GM18873 (cell line): ENCODE measurements around the gene SLC44A3.
"Not testable (repeated sequence)": the region's sequence is repeated elsewhere in the genome, so short reads cannot be mapped to it uniquely, and the experiment has no call there.

ENCODE experiments used
- ATAC-seq: cut with Tn5 transposase; IDR thresholded peaks from one replicate; pipeline ENCODE4 v1.9.1; 2021; ENCODE audit warnings: mild to moderate bottlenecking, moderate library complexity, moderate number of reproducible peaks; ENCODE audit not compliant: unreplicated experiment, low FRiP score

The SLC44A3 gene

DNA sequence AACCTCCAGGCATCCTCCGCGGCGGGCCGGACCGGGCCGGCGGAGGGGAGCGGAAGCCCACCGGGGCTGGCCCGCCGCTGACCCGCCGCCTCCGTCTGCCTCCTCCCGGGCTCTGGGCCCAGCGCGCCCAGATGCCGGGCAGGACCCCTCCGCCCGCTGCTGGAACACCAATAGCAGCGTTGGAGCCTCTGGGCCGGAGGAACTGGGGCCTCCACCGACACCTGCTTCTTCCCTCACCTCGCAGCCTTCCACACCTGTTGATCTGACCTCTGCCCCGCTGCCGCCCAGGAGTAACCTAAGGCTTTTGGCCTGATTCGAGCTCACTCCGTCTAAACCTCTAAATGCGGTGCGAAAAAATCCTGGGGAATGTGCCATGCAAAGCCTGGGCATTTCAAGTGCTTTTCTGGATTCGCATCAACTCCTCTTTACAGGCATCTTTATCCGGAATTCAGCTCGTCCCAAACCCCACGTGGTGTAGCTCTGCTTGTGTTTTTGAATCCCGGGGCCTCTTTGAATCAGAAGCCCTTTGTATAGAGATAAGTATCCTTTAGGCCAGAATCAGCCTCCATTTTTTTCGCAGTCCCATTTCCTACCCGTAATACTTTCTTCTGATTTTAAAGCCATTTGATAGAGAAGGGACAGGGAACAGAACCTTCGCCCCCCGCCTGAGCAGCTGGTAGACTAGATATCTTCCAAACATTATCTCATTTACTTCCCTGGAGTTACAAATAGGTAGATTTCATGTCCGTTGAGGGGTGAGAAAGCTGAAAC is 107.4 kb downstream of the SLC44A3 start:
- ATAC-seq, result peak; percentile 3

DNA sequence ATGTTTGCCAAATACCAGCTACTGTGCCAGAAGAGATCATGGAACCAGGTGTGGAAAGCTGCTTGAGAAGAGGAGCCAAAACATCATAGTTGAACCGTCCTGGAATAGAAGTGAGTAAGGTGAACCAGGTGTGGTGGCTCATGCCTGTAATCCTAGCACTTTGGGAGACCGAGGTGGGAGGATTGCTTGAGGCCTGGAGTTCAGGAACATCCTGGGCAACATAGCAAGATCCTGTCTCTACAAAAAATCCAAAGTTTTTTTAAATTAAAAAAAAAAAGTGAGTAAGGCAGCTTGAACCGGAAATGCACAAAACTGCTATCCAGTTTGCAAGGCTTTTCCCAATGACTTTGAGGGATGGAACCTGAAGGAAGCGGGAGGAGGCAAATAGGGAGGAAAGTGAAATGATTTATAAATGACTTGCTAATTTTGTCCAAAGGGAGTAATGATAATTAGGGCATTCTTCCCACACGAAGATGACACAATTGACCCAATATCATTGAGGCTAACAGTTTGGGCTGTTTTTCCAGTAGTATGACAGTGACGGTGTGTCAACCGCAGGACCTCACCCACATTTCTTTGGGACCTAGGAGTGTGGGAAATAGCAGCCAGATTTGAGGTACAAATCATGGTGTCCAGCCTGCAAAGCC is 108.3 kb downstream of the SLC44A3 start:
- ATAC-seq, result no peak

DNA sequence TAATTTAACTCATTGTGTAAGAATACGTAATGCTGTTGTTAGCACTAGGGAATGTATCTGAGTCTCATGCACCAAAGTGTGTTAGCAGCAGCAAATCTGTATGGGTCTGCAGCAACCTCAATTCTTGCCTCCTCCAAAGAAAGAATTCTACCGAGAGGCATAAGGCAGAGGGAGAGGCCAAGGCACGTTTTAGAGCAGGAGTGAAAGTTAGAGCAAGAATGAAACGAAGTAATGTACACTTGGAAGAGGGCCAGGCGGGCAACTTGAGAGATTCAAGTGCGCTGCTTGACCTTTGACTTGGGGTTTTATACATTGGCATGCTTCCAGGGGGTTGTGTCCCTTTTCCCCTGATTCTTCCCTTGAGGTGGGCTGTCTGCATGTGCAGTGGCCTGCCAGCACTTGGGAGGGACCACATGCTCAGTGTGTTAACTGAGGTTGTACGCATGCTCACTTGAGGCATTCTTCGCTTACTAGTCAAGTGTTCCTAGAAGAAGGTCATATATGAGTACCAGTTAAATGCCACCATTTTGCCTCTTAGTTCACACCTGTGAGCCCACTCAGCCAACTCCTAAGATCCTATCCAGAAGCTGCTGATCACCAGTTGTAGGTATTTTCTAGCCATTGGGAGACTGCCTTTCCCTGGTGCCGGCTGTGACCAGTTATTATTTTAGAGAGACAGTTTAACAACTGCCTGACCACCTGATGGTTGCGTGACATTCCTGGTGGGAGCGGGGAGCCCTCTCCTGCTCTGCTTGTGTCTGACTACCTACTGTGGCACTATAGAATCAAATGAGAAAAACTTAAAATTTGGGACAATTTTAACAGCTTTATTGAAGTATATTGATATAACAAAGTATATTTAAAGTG is 109.4 kb downstream of the SLC44A3 start:
- no peak for ATAC-seq

DNA sequence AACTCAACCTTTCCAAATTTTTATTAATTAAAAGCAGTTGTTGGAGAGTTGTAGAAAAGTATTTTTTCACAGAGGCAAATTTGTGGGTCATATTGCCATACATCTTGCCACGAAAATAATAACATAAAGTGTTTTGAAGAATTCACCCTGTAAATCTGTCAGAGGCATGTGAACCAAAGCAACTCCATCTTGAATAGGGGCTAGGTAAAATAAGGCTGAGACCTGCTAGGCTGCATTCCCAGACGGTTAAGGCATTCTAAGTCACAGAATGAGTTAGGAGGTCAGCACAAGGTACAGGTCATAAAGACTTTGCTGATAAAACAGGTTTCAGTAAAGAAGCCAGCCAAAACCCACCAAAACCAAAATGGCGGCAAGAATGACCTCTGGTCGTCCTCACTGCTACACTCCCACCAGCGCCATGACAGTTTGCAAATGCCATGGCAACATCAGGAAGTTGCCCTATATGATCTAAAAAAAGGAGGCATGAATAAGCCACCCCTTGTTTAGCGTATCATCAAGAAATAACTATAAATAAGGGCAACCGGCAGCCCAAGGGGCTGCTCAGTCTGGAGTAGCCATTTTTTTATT is 111.2 kb downstream of the SLC44A3 start:
- ATAC-seq, result no peak

DNA sequence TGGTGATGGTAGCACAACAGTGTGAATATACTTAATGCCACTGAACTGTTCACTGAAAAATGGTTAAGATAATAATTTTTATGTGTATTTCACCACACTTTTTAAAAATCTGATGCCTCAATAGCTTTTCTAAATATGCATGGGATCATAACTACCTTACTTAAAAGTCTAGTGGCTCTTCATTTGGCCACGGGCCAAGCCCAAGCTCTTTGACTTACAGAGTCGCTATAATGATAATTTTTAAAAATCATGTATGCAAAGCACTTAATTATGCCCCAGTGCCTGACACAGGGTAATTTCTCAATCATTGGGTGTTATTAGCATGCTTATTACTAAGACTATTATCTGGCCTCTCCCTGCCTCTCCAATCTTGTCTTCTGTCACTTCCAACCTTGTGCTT is 114.4 kb downstream of the SLC44A3 start:
- ATAC-seq, result no peak

DNA sequence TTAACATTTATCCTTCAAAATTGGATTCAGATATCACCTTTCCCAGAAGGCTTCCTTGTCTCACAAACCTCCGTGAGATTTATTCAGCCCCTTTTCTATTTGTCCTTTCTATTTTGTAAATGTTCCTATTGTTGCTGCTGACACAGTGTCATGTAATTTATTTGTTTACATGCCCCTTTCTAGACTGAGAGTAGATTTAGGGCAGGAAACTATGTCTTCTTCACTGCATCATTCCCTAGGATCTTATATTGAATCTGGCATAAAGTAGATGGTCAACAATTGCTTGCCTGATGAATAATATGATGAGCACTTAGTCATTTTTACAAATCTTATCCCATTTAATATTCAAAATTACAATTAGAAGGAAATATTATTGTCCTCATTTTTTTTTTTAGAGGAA is 114.9 kb downstream of the SLC44A3 start:
- ATAC-seq, result no peak

DNA sequence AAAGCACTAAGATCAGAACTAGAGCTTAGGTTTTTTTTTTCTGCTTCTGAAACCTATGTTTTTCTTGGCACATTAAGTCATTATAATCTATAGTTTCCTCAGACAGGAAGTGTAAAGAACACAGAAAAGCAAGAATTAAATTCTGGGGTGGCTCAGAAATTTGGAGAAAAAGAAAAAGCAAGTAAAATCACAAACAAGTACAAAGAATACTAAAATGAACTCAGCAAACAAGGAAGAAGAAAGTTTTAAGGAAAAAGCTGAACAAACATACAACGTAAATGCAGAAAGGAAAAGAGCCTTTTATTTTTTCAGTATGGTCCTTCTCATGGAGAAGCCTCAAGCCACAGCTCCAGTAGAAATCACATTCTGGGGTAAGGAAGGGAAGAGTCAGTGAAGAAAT is 115.3 kb downstream of the SLC44A3 start:
- no peak for ATAC-seq

DNA sequence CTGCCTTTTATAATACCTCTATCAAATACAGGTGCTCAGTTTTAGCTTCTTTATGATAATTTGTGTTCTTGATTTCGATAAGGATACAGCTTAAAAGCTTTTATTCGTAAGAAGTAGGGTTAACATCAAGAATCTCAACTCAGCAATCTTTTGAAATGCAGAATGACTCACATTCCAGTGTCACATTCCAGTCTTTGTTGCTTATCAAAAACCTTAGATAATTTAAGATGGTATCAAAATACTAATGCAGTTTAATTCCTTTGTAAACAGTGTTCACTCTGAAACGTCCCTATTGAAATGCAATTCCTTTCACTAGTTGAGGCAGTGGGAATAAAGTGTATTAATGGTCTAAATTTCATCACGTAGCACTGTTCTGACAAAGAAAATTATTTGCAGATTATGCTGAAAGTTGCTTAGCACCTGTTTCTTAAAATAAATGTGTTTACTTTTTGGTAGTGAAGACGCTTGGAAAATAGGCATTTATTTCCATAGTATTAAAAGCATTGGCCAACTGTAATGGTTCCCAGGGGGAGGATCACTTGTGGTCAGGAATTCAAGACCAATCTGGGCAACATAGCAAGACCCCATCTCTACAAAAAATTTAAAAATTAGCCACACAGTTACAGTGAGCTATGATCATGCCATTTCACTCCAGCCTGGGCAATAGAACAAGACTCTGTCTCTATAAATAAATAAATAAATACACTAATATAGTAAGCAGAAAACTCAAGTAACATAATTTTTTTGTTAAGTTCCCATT is 116.9 kb downstream of the SLC44A3 start:
- ATAC-seq, result no peak

DNA sequence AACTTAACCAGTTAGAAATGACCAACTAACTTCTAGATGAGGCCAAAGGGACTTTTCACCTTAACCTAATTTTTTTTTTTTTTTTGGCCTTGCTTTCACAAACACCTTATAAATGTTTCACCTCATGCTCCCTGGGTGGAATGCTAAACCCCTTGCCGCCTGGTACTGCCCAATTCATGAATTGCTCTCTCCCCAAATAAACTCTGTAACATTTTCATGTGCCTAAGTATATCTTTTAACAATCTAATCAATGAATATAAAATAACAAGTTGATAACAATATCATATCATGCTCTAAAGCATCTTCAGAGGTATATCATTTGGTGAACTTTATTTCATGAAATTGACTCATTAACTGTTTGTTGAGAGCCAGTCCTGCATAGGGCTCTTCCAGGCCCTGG is 117.7 kb downstream of the SLC44A3 start:
- ATAC-seq, result no peak

DNA sequence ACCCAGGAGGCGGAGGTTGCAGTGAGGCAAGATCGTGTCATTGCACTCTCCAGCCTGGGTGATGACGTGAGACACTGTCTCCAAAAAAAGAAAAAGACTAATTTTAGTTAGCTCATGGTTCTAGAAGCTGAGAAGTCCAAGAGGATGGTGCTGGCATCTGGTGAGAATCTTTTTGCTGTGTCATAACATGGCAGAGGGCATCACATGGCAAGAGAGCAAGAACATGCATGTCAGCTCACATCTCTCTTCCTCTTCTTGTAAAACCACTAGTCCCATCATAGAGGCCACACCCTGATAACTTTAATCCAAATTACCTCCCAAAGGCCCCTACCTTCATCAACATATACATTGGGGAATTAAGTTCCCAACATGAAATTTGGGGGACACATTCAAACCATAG is 120.6 kb downstream of the SLC44A3 start:
- ATAC-seq, result no peak

DNA sequence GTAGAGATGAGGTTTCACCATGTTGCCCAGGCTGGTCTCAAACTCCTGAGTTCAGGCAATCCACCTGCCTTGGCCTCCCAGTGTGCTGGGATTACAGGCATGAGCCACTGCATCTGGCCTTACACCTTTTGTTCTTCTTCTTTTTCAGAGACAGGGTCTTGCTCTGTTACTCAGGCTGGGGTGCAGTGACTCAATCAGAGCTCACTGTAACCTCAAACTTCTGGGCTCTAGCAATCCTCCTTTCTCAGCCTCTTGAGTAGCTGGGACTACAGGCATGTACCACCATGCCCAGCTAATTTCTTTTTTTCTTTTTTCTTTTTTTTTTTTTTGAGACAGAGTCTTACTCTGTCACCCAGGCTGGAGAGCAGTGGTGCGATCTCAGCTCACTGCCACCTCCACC is 121.3 kb downstream of the SLC44A3 start:
- not testable (repeated sequence) for ATAC-seq

DNA sequence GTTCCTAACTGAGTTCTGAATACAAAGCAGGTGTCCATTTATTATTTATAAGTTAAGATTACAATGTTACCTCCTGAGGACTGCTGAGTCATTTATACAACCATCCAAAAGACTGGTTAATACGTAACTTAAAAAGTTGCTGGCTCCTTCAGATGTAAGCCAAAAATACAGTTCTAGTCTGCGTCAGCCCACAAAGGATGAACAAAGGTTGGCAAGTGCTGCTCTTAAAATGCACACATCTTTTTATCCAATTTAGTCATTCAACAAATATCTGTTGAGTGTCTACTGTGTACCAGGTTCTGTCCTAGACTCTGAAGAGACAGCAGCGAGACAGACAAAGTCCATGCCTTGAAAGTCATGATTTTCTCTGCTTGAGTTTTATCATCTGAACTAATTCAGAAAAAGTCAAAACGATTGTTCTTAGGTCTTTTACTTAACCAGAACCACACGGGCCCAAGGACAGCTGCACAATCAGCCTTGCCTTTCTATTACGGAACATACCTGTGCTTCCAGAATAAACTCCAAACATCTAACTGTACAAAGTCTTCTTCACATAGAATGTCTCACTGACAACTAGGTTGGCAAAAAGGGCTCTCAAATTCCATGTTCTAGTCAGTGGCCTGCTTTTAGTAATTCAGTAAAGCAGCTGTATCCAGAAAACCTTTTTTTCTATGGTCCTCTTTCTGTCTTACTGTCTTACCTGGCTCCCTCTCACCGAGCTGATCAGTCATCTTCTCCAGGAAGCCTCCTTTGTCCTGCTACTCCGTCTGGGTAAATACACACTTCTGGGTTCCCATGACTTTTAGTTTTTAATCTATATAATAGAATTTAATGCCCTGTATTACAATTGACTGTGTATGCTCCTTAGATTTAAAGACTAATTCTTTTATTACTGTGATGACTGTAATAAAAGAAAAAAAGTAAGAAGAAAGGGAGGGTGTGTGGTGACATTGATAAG is 122.3 kb downstream of the SLC44A3 start:
- ATAC-seq, result no peak
